ENCODE data around the gene FNDC8. TPM values are rescaled to one million over a fixed set of nuclear protein-coding genes. Genes with fewer than 3 reads are reported as not detected.
"Not testable (repeated sequence)": the region's sequence is repeated elsewhere in the genome, so short reads cannot be mapped to it uniquely, and the experiment has no call there.

Gene FNDC8
- total RNA-seq, 1 experiment from 2014 or later, result not detected

DNA sequence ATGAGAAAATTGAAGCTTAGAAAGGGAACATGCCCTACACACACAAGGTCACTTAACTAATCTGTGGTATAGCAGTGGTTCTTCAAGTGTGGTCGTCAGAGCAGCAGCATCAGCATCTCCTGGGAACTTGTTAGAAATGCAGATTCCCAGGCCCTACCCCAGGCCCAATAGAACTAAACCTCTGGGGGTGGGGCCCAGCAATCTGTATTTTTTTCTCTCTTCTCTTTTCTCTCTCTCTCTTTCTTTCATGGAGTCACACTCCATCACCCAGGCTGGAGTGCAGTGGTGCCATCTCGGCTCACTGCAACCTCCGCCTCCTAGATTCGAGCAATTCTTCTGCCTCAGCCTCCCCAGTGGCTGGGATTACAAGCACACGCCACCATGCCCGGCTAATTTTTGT is 16.8 kb downstream of the FNDC8 start:
- no peak for DNase-seq (ENCODE audit: extremely low read depth, low read depth)

- peak; percentile 75 for DNase-seq (ENCODE audit: extremely low read depth, low read depth)
Observed at GRCh38 chr17:35141681-35142466, 20.5 kb downstream of the FNDC8 start, which contains the start of gene NLE1. Gene NLE1 (minus strand): TSS chr17:35142303. CDS start chr17:35142275, 28 bp downstream.

DNA sequence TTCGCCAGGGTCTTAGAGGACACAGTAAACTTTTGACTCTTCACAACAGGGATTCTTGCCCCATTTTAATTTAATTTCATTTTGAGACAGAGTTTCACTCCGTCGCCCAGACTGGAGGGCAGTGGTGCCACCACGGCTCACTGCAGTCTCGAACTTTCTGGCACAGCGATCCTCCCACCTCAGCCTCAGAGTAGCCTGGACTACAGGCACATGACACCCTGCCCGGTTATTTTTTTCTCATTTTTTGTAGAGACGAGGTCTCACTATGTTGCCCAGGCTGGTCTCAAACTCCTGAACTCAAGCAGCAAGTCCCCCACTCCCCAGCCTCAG is 21.0 kb downstream of the FNDC8 start:
- DNase-seq (ENCODE audit: extremely low read depth, low read depth), result no peak

DNA sequence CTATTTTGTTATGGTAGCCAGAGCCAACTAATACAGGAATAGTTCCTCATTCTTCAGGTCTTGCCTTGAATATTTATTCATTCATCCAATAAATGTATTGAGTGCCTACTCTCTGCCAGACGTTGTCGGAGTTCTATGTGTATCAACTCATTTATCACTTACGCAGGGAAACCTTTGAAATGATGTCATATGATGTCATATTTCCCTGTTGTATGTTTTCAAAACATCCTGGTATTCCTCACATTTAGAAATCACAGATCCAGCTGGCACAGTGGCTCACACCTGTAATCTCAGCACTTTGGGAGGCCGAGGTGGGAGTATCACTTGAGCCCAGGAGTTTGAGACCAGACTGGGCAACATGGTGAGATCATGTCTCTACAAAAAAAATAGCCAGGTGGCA is 23.4 kb downstream of the FNDC8 start:
- DNase-seq (ENCODE audit: extremely low read depth, low read depth), result no peak

DNA sequence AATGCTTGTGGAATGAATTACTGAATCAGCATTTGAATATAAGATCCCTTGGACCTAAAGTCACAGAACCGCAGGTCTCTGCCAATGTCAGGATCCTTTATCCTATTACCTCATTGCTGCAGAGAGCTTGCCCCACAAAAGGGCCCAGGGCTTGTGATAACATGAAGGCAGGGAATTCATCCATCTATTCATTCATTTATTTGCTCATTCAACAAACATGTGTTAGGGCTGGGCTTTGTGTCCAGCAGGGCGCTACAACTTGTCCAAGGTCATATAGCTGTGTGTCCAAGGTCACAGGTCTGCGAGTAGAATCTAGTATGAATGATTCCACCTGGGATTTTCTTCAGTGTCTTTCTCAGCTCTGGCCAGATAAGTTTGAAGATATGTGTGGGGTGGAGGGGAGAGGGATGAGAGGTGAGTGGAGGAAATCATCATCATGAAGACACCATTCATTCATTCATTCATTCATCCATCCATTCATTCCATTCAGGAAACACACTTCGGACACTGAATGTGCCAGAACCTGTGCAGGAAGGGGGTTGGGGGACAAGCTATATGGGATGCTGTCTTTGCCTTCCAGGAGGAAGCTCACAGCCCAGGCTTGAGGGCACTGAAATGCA is 24.9 kb downstream of the FNDC8 start:
- DNase-seq (ENCODE audit: extremely low read depth, low read depth), result no peak

- no peak for DNase-seq (ENCODE audit: extremely low read depth, low read depth)
Observed at GRCh38 chr17:35147375-35147905, 26.0 kb downstream of the FNDC8 start, which contains the start of gene UNC45B. Gene UNC45B (plus strand): TSS chr17:35147817. CDS start chr17:35148264, 447 bp downstream.

- no peak for DNase-seq (ENCODE audit: extremely low read depth, low read depth)
Observed at GRCh38 chr17:35148144-35148543, 26.7 kb downstream of the FNDC8 start.

DNA sequence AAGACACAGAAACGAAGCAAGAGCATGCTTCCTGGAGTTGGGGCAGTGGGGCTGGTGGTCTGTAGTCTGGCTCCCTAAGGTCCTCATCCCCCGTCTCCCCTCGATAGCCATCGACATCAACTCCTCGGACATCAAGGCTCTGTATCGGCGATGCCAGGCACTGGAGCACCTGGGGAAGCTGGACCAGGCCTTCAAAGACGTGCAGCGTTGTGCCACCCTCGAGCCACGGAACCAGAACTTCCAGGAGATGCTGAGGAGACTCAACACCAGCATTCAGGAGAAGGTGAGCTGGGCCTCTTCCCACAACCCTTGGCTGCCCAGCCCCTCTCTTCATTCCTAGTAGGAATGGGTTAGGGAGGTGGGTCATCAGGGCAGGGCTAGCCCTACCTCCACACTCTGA is 28.5 kb downstream of the FNDC8 start:
- DNase-seq (ENCODE audit: extremely low read depth, low read depth), result no peak

DNA sequence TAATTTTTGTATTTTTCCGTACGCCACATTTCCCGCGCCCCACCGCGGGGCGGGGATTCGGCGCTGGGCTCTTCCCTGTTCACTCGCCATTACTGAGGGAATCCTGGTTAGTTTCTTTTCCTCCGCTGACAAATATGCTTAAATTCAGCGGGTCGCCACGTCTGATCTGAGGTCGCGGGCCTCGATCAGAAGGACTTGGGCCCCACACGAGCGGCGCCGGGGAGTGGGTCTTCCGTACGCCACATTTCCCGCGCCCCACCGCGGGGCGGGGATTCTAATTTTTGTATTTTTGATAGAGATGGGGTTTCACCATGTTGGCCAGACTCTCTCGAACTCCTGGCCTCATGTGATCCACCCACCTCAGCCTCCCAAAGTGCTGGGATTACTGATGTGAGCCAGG is 29.7 kb downstream of the FNDC8 start:
- not testable (repeated sequence) for DNase-seq (ENCODE audit: extremely low read depth, low read depth)

- no peak for DNase-seq (ENCODE audit: extremely low read depth, low read depth)
Observed at GRCh38 chr17:35152421-35153140, 31.2 kb downstream of the FNDC8 start.

DNA sequence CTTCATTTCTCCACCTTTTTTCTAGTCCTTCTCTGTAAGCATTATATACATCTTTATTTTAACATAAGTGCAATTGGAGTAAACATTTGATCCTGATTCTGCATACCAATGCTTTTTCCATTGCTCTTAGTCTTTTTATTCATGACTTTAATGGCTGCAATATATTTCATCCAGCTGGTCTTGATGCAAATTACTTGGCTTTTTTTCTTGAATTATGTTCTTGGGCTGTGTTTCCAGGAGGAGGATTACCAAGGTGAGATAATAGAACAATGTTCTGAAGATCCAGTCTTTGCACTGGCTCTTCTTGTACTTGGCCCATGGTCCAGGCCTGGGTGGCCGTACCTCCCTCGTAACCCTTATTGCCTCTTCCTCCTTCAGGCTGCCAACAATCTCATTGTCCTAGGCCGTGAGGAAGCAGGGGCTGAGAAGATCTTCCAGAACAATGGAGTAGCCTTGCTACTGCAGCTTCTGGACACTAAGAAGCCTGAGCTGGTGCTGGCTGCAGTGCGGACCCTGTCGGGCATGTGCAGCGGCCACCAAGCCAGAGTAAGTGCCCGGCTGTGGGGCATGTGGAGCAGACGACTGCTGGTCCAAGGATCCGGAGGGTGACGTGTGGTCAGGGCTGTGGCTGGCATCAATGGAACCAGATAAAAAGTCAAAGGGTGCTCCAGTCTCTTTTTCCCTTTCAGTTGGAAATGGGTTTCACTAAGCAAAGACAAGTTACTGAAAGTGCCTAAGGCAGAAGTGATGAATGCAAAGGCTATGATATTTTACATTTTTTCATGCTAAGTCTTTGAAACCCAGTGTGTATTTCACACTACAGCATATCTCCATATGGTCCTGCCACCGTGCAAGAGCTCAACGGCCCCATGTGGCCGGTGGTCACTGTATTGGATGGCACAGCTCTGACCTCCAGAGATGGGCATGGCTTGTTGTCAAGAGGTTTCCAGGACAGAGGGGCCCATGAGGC is 33.1 kb downstream of the FNDC8 start:
- no peak for DNase-seq (ENCODE audit: extremely low read depth, low read depth)

DNA sequence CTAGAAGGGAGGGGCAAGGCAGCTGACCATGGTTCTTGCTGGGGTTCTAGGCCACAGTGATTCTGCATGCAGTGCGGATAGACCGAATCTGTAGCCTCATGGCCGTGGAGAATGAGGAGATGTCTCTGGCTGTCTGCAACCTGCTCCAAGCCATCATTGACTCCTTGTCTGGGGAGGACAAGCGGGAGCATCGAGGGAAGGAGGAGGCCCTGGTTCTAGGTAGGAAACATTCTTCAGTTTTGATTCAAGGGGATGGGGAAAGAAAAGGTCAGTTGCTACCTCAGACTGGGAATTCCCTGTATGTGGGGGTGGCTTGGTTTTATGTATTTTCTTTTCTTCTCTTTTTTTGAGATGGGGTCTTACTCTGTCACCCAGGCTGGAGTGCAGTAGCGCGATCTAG is 33.8 kb downstream of the FNDC8 start:
- no peak for DNase-seq (ENCODE audit: extremely low read depth, low read depth)

- DNase-seq (ENCODE audit: extremely low read depth, low read depth), result no peak
Observed at GRCh38 chr17:35159940-35160339, 38.5 kb downstream of the FNDC8 start.

DNA sequence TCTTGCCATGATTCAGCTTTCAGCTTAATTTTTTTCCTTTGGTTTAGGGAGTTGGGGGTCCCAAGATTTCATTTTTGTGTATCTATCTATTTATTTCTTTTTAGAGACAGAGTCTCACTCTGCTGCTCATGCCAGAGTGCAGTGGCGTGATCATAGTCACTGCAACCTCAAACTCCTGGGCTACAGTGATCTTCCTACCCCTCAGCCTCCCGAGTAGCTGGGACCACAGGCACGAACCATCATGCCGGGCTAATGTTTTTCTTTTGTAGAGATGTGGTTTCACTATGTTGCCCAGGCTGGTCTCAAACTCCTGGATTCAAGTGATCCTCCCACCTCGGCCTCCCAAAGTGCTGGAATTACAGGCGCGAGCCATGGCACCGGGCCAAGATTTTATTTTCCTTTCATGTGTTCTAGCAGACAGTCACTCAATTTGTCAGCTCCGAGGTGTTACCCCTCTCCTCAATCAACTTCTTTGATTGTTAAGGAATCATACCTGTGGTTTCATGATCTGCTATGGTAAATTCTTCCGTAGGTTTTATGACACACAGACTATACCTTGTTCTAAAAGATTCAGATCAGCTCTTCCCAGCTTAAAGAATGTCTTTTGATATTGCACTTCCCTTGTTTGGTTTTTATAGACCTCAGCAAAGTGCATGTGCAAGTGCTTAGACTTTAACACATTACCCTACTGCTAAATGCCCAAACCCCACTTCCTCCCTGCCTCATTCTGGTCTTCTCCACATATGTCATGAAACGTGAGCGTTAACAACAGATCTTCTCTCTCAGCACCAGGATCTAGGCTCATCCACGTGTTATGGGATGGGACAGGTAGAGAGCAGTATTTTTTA is 39.2 kb downstream of the FNDC8 start:
- no peak for DNase-seq (ENCODE audit: extremely low read depth, low read depth)

DNA sequence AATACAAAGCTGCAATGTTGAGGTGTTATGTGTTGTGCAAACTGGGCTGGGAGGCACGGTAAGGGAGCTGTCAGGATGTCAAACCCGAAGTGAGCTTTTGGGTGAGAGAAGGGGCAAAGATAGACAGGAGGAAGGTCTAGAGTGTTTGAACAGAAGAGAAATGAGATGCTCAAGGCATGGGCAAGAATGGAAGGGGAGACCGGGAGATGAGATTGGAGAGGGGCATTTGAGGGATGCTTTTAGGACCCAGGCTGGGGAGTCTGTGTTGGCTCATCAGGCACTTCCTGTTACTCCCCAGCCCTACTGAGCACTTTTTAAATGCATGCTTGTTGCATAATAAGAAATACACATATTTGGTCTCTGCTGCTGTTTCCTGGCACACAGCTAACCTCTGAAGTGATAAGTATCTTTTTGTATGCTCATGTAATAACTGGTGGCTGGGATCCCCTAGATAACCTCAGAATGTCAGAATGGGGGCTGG is 39.9 kb downstream of the FNDC8 start:
- DNase-seq (ENCODE audit: extremely low read depth, low read depth), result no peak

DNA sequence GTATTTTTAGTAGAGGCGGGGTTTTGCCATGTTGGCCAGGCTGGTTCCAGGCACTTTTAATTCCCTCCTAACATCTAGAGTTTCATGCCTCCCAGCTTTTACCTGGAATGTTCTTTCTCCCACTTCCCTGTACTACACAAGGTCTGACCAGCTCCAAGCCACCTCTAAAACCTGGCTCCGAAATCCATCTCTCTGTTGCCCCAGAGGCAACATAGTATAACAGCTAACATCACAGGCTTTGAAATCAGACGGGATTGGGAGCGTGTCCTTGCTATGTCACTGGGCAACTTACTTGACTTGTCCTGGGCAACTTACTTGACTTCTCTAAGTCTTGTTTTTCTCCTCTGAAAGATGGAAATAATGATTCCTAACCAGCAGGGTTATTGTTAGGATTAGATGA is 41.3 kb downstream of the FNDC8 start:
- DNase-seq (ENCODE audit: extremely low read depth, low read depth), result no peak

- DNase-seq (ENCODE audit: extremely low read depth, low read depth), result no peak
Observed at GRCh38 chr17:35163886-35164285, 42.5 kb downstream of the FNDC8 start.

DNA sequence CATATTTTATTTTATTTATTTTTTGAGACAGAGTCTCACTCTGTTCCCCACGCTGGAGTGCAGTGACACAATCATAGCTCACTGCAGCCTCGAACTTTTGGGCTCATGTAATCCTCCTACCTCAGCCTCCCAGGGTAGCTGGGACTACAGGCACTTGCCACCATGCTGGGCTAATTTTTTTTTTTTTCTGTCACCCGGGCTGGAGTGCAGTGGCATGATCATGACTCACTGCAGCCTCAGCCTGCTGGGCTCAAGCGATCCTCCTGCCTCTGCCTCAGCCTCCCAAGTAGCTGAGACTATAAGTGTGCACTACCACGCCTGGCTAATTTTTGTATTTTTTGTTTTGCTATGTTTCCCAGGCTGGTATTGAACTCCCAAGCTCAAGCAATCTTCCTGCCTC is 43.3 kb downstream of the FNDC8 start:
- no peak for DNase-seq (ENCODE audit: extremely low read depth, low read depth)

- DNase-seq (ENCODE audit: extremely low read depth, low read depth), result no peak
Observed at GRCh38 chr17:35166526-35166925, 45.1 kb downstream of the FNDC8 start.
